GM21515 (cell line): ENCODE data around the gene LRIT1.
"Not testable (repeated sequence)": the region's sequence is repeated elsewhere in the genome, so short reads cannot be mapped to it uniquely, and the experiment has no call there.

Source experiments
- ATAC-seq: cut with Tn5 transposase; IDR thresholded peaks from one replicate; pipeline ENCODE4 v1.9.1; 2021; ENCODE audit not compliant: unreplicated experiment

Gene LRIT1

GRCh38 chr10:84241185-84241790, at the start of gene LRIT1:
Gene LRIT1, minus strand, starts transcription at chr10:84241546. Its CDS starts 107 bp downstream, at chr10:84241439.
- no peak for ATAC-seq

GRCh38 chr10:84290235-84290634, 48.9 kb upstream of the LRIT1 start:
- no peak for ATAC-seq

GRCh38 chr10:84289521-84290200, 48.3 kb upstream of the LRIT1 start:
- no peak for ATAC-seq

- ATAC-seq, result no peak
Measured at GRCh38 chr10:84288151-84288550, 46.8 kb upstream of the LRIT1 start.

- no peak for ATAC-seq
Measured at GRCh38 chr10:84286695-84287094, 45.3 kb upstream of the LRIT1 start.

GRCh38 chr10:84279876-84280475, 38.6 kb upstream of the LRIT1 start:
- ATAC-seq, result not testable (repeated sequence)

- no peak for ATAC-seq
Measured at GRCh38 chr10:84270708-84271107, 29.4 kb upstream of the LRIT1 start.

GRCh38 chr10:84269773-84270172, 28.4 kb upstream of the LRIT1 start:
- ATAC-seq, result no peak

GRCh38 chr10:84269162-84269561, 27.8 kb upstream of the LRIT1 start:
- no peak for ATAC-seq

GRCh38 chr10:84267503-84268126, 26.3 kb upstream of the LRIT1 start:
- ATAC-seq, result no peak

GRCh38 chr10:84265418-84265817, 24.1 kb upstream of the LRIT1 start:
- ATAC-seq, result no peak

GRCh38 chr10:84264611-84265141, 23.3 kb upstream of the LRIT1 start:
- ATAC-seq, result peak; percentile 97

- no peak for ATAC-seq
Measured at GRCh38 chr10:84263716-84264115, 22.4 kb upstream of the LRIT1 start.

GRCh38 chr10:84262190-84262956, 21.0 kb upstream of the LRIT1 start:
- ATAC-seq, result no peak

- ATAC-seq, result no peak
Measured at GRCh38 chr10:84261236-84261915, 20.0 kb upstream of the LRIT1 start.

GRCh38 chr10:84258034-84258695, 16.8 kb upstream of the LRIT1 start:
- ATAC-seq, result no peak

GRCh38 chr10:84257343-84258020, 16.1 kb upstream of the LRIT1 start:
- ATAC-seq, result no peak

GRCh38 chr10:84256510-84257342, 15.4 kb upstream of the LRIT1 start:
- ATAC-seq, result peak; percentile 74
